Loucy (cell line): Measurements from ENCODE around the gene SCARF2.

Source experiments
- H2AFZ ChIP-seq: fragments of 200-600 bp; sonication (generic); 2 replicates; pipeline ENCODE4 v1.6.0; 2016; ENCODE audit warnings: antibody characterized with exemption, mild to moderate bottlenecking, low read length, moderate library complexity
- H3F3A ChIP-seq: fragments of 200-600 bp; 2 replicates; pipeline ENCODE4 v1.6.0; 2016; ENCODE audit warnings: antibody characterized with exemption, low read depth, mild to moderate bottlenecking
- H3K27me3 ChIP-seq: fragments of 200-600 bp; sonication (generic); 2 replicates; pipeline ENCODE4 v1.6.1; 2014; ENCODE audit warnings: low read length, mild to moderate bottlenecking; ENCODE audit not compliant: insufficient read depth, poor library complexity, severe bottlenecking
- H3K36me3 ChIP-seq: fragments of 200-600 bp; sonication (generic); 2 replicates; pipeline ENCODE4 v1.6.1; 2016; ENCODE audit warnings: low read length; ENCODE audit not compliant: insufficient read depth
- H3K4me1 ChIP-seq: fragments of 200-600 bp; sonication (generic); 2 replicates; pipeline ENCODE4 v1.5.1; 2014; ENCODE audit warnings: low read length, mild to moderate bottlenecking; ENCODE audit not compliant: insufficient read depth, poor library complexity, severe bottlenecking
- H3K4me2 ChIP-seq: fragments of 200-600 bp; sonication (generic); 2 replicates; pipeline ENCODE4 v1.6.0; 2014; ENCODE audit warnings: antibody characterized with exemption, low read length, low read depth, mild to moderate bottlenecking; ENCODE audit not compliant: poor library complexity, severe bottlenecking
- H3K4me3 ChIP-seq: fragments of 200-600 bp; sonication (generic); 2 replicates; pipeline ENCODE4 v1.5.1; 2014; ENCODE audit warnings: low read length, mild to moderate bottlenecking, mixed read lengths; ENCODE audit not compliant: poor library complexity, severe bottlenecking
- H3K79me2 ChIP-seq: fragments of 200-600 bp; sonication (generic); 2 replicates; pipeline ENCODE4 v1.6.1; 2014; ENCODE audit warnings: low read length; ENCODE audit not compliant: insufficient read depth
- H3K9ac ChIP-seq: fragments of 200-600 bp; sonication (generic); 2 replicates; pipeline ENCODE4 v1.6.0; 2014; ENCODE audit warnings: mild to moderate bottlenecking, low read depth, low read length, moderate library complexity; ENCODE audit not compliant: poor library complexity, severe bottlenecking
- H3K9me2 ChIP-seq: fragments of 200-600 bp; sonication (generic); replicated peaks from 2 replicates; pipeline ENCODE4 v1.6.1; 2016; ENCODE audit warnings: low read depth, low read length, mixed read lengths
- H3K9me3 ChIP-seq: fragments of 200-600 bp; sonication (generic); 2 replicates; pipeline ENCODE4 v1.6.1; 2014; ENCODE audit warnings: mild to moderate bottlenecking, antibody characterized with exemption, low read length, low read depth; ENCODE audit not compliant: insufficient read depth
- H4K20me1 ChIP-seq: fragments of 200-600 bp; sonication (generic); 2 replicates; pipeline ENCODE4 v1.6.0; 2014; ENCODE audit warnings: antibody characterized with exemption, low read length, mild to moderate bottlenecking; ENCODE audit not compliant: insufficient read depth, poor library complexity, severe bottlenecking
- CTCF ChIP-seq: fragments of 200-600 bp; sonication (generic); conservative IDR thresholded peaks from 2 replicates; pipeline ENCODE4 v1.5.1; 2014; ENCODE audit warnings: mild to moderate bottlenecking, antibody characterized with exemption, low read length
- EZH2phosphoT487 ChIP-seq: fragments of 200-600 bp; IDR thresholded peaks from 2 replicates; pipeline ENCODE4 v1.6.1; 2018; ENCODE audit warnings: antibody characterized with exemption, mild to moderate bottlenecking, moderate library complexity, borderline replicate concordance

Gene SCARF2

GRCh38 chr22:20430101-20430719 lies 7.4 kb downstream of the SCARF2 start:
- H2AFZ ChIP-seq: no peak overlapping the region
- no peaks in the 10 kb centered on the region for H3K36me3 ChIP-seq
- TF ChIP-seq EZH2phosphoT487: no peak
- no peak for TF ChIP-seq CTCF
- no peaks in the 10 kb centered on the region for H3K27me3 ChIP-seq
- H3K4me3 ChIP-seq: no peak overlapping the region
- H4K20me1 ChIP-seq: no peaks in the 10 kb centered on the region
- H3K9me3 ChIP-seq: no peaks in the 10 kb centered on the region
- H3K79me2 ChIP-seq: no peaks in the 10 kb centered on the region
- H3K9me2 ChIP-seq: no peaks in the 10 kb centered on the region
- no peak overlapping the region for H3K9ac ChIP-seq
- no peak overlapping the region for H3K4me2 ChIP-seq
- no peaks in the 10 kb centered on the region for H3F3A ChIP-seq
- H3K4me1 ChIP-seq: no peaks in the 10 kb centered on the region

- no peaks in the 10 kb centered on the region for H3F3A ChIP-seq
- H4K20me1 ChIP-seq: no peaks in the 10 kb centered on the region
- no peak for TF ChIP-seq CTCF
- no peak for TF ChIP-seq EZH2phosphoT487
- no peak overlapping the region for H3K9ac ChIP-seq
- no peaks in the 10 kb centered on the region for H3K4me1 ChIP-seq
- no peak overlapping the region for H3K4me3 ChIP-seq
- H3K9me3 ChIP-seq: no peaks in the 10 kb centered on the region
- H3K36me3 ChIP-seq: no peaks in the 10 kb centered on the region
- H3K9me2 ChIP-seq: no peaks in the 10 kb centered on the region
- H3K79me2 ChIP-seq: no peaks in the 10 kb centered on the region
- H2AFZ ChIP-seq: no peak overlapping the region
- no peak overlapping the region for H3K4me2 ChIP-seq
- H3K27me3 ChIP-seq: no peaks in the 10 kb centered on the region
Observed at GRCh38 chr22:20429254-20430100, 8.1 kb downstream of the SCARF2 start.

- H2AFZ ChIP-seq: no peak overlapping the region
- H3K9me2 ChIP-seq: no peaks in the 10 kb centered on the region
- TF ChIP-seq CTCF: no peak
- TF ChIP-seq EZH2phosphoT487: no peak
- H3K27me3 ChIP-seq: no peaks in the 10 kb centered on the region
- no peaks in the 10 kb centered on the region for H3F3A ChIP-seq
- H3K36me3 ChIP-seq: no peaks in the 10 kb centered on the region
- no peaks in the 10 kb centered on the region for H3K9me3 ChIP-seq
- H4K20me1 ChIP-seq: no peaks in the 10 kb centered on the region
- peaks cover 1% of the 10 kb centered on the region for H3K4me1 ChIP-seq
- H3K4me2 ChIP-seq: no peak overlapping the region
- no peaks in the 10 kb centered on the region for H3K79me2 ChIP-seq
- no peak overlapping the region for H3K4me3 ChIP-seq
- H3K9ac ChIP-seq: no peak overlapping the region
Observed at GRCh38 chr22:20428496-20429253, 8.9 kb downstream of the SCARF2 start.
